Spleen (tissue), 7 donors: ENCODE results near the gene NRG4.

Source experiments
- POLR2A ChIP-seq, 3 donors: fragments of 450-650 bp; IDR thresholded peaks; one replicate each; pipeline ENCODE4 v1.5.1; 2017; ENCODE audit warnings: antibody characterized with exemption in 3 of 3, mild to moderate bottlenecking in 1 of 3
- TF ChIP-seq, protein P1 (sequence below), 11 experiments: fragments of 200-600 bp in 7 of 11; fragments of 450-650 bp in 4 of 11; sonication (generic) in 4 of 11; IDR thresholded peaks in 8 of 11; conservative IDR thresholded peaks in 3 of 11; 1 replicate in 7 of 11; 2 replicates in 4 of 11; pipeline versions ENCODE4 v1.4.0 to v1.8.0; 2016 to 2021; ENCODE audit warnings: antibody characterized with exemption in 11 of 11, inconsistent platforms in 4 of 11, mild to moderate bottlenecking in 1 of 11
- donor health status: DM: no; HTN: no; CAD: no; lungs with moderate emphysema.
- donor health status: DM: no; HTN: no; CAD: no.
- donor health status: DM: no; HTN: no; CAD: no.

DNA sequence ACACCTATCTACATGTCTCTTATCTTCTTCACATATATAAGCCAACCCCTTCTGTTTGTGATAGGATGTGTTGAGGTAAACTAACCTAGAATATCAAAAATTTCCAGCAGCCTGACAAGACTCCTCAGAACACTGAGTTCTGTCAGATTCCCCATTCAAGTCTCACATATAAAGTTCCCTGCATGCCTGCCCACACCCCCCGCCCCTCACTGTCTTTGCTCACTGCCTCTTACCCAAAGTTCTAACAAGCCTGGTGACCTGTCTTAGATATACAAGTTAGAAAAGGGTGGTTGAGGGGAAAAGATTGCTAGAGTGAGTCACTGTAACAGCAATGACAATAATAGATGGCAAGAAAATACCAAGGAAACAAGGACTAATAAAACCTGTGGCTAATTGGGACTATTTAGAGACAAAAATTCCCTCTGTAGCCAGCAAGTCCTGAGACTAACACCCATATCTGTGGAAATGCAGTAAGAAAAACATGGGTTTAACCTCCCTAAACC lies 68.5 kb downstream of the NRG4 start:
- TF ChIP-seq POLR2A (IDR thresholded peaks at IDR 0.05), result no peak
- TF ChIP-seq, protein P1, sequence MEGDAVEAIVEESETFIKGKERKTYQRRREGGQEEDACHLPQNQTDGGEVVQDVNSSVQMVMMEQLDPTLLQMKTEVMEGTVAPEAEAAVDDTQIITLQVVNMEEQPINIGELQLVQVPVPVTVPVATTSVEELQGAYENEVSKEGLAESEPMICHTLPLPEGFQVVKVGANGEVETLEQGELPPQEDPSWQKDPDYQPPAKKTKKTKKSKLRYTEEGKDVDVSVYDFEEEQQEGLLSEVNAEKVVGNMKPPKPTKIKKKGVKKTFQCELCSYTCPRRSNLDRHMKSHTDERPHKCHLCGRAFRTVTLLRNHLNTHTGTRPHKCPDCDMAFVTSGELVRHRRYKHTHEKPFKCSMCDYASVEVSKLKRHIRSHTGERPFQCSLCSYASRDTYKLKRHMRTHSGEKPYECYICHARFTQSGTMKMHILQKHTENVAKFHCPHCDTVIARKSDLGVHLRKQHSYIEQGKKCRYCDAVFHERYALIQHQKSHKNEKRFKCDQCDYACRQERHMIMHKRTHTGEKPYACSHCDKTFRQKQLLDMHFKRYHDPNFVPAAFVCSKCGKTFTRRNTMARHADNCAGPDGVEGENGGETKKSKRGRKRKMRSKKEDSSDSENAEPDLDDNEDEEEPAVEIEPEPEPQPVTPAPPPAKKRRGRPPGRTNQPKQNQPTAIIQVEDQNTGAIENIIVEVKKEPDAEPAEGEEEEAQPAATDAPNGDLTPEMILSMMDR (IDR thresholded peaks at IDR 0.05 in 8 of 11, conservative IDR thresholded peaks at IDR 0.05 in 3 of 11), result no peak
